ENCODE results near the gene CCDC117. TPM values are rescaled to one million over a fixed set of nuclear protein-coding genes. Genes with fewer than 3 reads are reported as not detected.
A peak's percentile ranks its signal among the peaks of the same experiment; 100 is the strongest.

The CCDC117 gene
- total RNA-seq, 1 donor = 34.5 TPM

GRCh38 chr22:28773461-28773867, 969 bp downstream of the CCDC117 start:
- peak overlapping the region; percentile 73 for H3K4me3 ChIP-seq (ENCODE audit: low read depth, low read length)
- no peak for TF ChIP-seq CTCF (IDR thresholded peaks at IDR 0.05; ENCODE audit: insufficient read depth, low read depth, low read length)
- DNase-seq (ENCODE audit: low read depth) = peak; percentile 69

GRCh38 chr22:28774378-28774777, 1.9 kb downstream of the CCDC117 start:
- H3K4me3 ChIP-seq (ENCODE audit: low read depth, low read length) = peak overlapping the region; percentile 73
- TF ChIP-seq CTCF (IDR thresholded peaks at IDR 0.05; ENCODE audit: insufficient read depth, low read depth, low read length) = no peak
- no peak for DNase-seq (ENCODE audit: low read depth)

GRCh38 chr22:28779833-28780232, 7.3 kb downstream of the CCDC117 start:
- TF ChIP-seq CTCF (IDR thresholded peaks at IDR 0.05; ENCODE audit: insufficient read depth, low read depth, low read length) = no peak
- no peak overlapping the region for H3K4me3 ChIP-seq (ENCODE audit: low read depth, low read length)
- no peak for DNase-seq (ENCODE audit: low read depth)

GRCh38 chr22:28780296-28780695, 7.8 kb downstream of the CCDC117 start:
- DNase-seq (ENCODE audit: low read depth) = no peak
- TF ChIP-seq CTCF (IDR thresholded peaks at IDR 0.05; ENCODE audit: insufficient read depth, low read depth, low read length) = no peak
- no peak overlapping the region for H3K4me3 ChIP-seq (ENCODE audit: low read depth, low read length)

GRCh38 chr22:28783786-28784671, 11.5 kb downstream of the CCDC117 start:
- peak; percentile 86 for DNase-seq (ENCODE audit: low read depth)
- H3K4me3 ChIP-seq (ENCODE audit: low read depth, low read length) = no peak overlapping the region
- TF ChIP-seq CTCF (IDR thresholded peaks at IDR 0.05; ENCODE audit: insufficient read depth, low read depth, low read length) = no peak

- DNase-seq (ENCODE audit: low read depth) = no peak
- H3K4me3 ChIP-seq (ENCODE audit: low read depth, low read length) = no peak overlapping the region
- no peak for TF ChIP-seq CTCF (IDR thresholded peaks at IDR 0.05; ENCODE audit: insufficient read depth, low read depth, low read length)
These were observed 16.1 kb downstream of the CCDC117 start for GRCh38 chr22:28788601-28789000.
